ENCODE data around the gene PRR18.

Gene PRR18

DNA sequence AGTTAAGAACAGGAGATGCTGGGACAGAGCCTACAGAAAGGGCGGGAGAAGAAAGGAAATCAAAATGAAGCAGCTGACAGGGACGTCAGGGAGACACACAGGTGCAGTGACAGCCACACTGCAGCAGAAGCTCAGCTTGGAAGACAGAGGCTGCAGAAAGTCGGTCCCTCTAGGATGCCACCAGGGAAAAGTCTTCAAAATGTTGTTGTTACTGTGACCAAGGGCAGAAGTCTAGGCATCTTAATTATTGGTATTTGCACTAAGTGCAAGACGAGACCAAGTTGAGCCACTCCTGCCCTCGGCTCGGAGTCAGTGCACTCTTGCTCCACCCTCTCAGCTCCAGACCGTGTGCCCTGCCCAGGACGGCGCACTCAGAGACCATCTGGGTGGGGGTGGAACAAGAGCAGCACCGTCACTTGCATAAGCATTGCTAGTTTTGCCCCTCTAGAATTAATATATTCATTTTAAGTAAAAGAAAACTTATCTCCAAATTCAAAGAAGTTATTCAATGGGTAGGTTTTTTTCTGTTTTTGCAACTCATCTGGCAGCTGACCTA, 2.6 kb downstream of the PRR18 start:
- DNase-seq, result peak in 1 of 2 donors; percentile 48

DNA sequence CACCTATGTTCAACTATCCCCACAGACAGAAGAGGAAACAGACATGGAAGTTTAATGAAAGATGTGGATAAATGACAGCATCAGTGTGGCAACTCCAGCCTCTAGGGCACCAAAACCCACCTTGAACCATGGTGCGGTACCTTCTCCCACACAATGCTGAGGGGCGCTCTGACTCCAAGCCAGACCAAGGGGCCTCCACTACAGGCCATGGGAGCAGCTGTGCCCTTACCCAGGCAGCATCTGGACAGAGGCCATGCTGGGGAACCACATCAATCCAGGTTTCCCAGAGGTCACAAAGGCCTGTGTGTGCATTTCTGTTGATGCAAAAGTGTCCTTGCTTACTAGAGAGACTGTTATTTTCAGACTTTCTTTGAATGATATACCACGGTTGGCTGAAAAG, 4.1 kb downstream of the PRR18 start:
- no peak for DNase-seq

DNA sequence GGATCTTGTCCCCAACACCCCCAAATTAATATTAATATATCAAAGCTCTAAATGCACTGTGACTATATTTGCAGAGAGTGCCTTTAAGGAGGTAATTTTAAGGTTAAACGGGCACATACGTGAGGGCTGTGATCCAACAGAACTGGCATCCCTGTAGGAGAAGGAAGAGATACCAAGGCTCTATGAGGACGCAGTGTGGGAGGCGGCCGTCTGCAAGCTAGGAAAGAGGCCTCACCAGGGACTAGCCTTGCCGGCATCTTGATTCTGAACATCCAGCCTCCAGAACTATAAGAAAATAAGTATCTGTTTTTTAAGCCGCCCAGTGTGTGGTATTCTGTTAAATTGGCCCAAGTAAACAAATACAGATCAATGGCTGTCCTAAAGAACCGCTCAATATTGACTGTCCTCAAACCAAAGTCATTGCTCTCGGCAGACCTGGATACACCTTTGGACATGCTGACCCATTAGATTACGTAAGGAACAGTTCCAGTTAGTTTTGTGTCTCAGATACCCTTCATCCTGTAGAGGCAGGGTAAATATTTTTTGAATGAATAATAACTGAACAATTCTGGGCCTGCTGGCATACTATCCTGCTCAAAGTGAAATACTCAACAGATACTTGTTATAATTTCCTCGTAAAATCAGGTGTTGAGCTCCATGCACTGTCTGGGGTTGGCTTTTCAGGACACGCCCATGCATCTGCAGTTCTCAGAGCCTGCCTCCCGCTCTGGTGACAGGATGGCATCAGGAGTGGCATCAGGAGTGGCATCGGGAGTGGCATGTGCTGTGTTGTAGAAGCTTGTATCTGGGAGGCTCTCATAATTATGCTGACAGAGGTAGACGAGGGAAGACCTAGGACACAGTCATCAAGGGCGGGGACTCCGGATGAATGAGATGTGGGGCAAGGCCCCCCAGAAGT, 6.3 kb downstream of the PRR18 start:
- DNase-seq, result no peak

DNA sequence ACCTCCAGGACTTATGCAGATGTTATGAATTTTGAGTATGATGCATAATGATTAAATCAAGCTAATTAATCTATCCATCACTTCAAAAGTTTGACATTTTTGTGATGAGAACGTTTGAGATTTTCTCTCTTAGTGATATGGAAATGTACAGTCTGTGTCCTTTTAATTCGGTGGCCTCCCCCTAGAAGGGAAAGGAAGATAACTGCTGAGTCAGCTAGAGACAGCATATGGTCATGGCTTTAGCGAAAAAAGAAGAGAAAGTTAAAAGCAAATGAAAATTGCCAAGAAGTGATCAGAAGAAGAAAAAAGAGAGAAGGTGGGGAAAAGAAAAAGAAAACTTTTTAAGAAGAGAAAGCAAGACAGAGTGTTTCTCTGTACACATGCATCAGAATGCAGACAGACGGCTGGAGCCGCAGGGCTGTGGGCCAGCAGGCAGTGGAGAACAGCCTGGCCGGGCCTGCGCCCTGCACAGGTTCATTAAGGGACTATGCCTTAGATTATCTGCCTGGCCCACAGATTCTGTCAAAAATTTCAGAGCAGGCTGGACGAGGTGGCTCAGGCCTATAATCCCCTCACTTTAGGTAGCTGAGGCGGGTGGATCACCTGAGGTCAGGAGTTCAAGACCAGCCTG, 7.7 kb downstream of the PRR18 start:
- DNase-seq, result no peak

DNA sequence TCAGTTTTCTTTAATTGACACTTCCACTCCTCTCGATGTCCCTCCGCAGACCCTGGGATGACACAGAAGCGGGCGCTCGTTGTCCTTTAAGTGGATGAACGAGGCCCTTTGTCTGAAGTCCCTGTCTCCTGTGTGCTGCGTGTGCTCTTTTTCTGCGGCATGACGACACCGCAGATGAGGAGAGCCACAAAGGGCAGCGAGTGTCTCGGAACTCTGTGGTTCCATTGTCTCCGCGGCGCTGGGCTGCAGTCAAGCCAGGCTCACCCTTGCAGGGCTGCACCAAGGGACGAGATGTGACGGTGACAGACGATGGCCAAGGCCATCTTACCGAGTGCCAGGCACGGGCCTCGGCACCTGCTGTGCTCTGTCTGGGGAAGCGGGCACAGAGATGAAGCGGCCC, 10.6 kb downstream of the PRR18 start:
- peak; percentile 89 for DNase-seq

DNA sequence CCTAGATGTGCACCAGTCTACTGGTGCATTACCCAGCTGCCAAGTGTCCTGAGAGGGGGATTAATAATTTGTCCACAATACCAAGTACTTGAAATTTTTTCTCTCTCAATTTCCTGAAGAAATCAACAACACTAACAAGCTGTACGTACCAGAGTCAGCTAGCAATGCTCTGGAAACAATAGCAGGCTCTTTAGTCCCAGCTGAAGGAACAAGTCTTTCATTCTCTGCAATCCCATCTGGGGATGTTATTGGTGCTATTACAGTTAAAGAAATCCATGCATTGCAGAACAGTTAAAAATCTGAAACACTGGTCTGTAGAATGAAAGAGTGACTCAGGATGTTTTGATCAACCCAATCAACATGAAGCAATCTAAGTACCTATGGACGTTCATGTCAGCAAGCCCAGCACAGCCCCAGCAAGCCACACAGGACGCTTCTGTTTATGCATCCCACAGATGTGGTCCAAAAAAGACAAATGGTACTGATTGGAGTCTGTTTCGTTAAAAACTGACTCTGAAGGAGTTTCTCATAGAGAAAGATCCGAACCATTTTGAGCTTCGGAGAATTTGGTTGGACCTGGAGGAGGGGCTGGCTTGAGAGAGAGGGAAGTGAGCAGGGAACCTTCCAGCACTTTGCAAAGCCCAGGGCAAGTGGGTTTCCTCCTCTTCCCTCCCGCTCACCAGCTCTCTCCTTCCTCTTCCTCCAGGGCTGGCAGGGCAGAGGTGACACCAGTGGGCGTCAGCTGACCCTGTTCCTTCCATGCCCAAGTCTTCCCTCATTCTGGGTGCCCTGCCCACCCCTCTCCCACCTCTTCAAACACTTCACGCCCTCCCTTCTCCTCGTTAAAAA, 11.9 kb downstream of the PRR18 start:
- peak; percentile 39 to 44 for DNase-seq

DNA sequence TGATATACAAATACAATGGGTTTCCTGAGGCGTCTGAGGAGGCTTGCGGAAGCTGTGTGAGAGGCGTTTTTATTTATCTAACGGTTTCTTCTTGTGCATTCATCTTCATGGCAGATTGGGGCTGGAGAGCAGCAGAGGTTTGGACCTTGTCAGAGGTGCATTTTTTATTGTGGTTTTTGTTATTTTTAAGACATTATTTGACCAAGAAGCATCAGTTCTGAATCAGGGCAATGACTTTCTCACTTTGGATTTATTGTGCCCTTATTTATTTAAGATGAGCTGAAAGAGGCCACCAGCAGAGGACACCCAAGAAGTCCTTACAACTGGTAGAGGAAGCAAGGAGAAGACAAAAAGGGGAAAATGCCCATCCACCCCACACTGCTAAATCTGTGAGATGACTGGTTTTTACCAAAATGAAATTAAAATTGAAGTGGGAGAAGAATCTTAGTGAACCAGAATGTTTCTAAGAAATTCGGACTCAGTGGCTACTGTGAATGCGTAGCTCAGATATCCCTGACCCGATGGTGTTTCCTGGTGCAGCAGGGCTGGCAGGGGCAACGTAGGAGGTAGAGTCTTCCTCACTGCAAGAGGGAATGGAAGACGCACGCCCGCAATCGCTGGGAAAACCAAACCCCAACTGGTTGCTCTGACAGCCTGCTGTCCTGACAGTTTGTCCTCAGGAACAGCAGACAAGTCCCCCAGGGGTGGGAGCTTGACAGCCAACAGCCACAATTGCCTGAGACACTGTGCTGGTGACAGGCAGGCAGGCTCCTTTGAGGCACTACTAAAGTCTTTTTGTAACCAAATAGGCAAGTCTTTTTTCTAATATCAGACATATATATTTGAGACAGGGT, 14.2 kb downstream of the PRR18 start:
- peak in 1 of 2 donors; percentile 24 for DNase-seq

DNA sequence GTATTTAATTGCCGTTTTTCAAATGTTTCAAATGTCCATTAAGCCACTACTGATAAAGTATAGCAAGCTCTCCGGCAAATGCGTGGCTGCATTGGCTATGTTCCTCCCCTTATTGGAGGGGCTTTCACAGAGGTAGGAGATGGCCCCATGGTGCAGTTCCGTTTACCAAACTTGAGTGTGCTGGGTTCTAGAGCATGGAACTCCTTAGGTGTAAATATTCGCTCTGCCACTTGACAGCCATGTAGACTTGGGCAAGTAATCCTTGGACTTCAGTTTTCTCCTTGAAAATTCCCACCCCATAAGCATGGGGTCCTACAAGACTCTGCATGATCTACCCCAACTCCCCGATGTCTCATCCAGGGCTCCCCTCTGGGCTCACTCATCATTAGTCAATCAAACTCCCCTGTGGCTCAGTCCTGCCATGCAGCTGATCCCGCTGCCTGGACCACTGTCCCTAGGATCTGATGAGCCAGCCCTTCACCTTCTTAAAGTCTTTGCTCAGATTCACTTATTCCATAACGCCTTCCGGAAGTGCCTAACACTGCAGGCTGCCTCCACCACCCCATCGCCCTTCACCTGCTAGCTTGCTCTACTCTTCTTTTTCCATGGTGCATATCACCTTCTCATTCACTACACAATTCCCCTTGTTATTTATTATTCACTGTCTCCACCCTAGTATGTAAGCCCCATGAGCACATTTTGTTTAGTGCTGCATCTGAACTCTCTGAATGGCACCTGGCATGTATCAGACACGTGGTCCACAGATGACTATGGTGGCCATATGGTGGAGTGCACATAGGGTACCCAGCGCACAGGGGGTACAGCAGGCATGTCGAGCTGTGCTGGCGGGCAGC, 18.8 kb downstream of the PRR18 start:
- DNase-seq, result no peak

DNA sequence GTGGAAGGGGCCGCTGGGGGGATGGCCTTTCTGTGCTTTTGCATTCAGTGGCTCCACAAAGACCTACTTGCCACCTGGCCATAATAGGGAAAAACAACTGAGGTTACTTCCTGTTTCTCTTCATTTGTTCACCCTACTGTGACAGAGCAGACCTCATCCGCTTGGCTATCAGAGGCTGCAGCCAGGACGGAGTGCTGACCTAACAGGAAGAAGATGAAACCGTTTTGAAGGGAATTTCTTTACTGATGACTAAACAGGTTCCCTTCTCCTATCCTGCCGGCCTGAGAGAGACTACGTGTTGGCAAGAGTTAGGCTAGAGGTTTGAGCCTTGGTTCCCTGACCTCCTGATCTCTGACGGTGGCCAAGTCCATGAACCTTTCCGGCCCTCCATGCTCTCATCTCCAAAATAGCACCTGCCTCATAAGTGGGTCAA, 21.3 kb downstream of the PRR18 start:
- no peak for DNase-seq

DNA sequence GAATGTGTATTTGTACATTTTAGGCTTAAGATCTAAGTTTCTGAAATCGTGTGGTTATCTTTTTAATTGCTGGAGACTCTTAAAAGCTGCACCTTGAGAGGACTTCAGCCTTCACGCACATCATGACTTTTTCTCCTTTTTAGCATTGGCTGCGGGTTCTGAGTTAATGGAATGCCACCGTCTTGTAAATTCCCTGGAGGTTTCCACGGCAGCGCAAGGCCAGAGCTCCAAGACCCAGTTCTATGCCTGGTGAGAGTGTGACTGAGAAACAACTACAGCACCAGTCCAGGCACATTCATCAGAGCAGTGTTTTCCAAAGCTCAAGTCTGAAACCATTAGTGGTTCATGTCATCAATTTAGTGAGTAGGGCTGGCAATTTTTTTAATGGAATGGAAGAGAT, 23.0 kb downstream of the PRR18 start:
- no peak for DNase-seq

DNA sequence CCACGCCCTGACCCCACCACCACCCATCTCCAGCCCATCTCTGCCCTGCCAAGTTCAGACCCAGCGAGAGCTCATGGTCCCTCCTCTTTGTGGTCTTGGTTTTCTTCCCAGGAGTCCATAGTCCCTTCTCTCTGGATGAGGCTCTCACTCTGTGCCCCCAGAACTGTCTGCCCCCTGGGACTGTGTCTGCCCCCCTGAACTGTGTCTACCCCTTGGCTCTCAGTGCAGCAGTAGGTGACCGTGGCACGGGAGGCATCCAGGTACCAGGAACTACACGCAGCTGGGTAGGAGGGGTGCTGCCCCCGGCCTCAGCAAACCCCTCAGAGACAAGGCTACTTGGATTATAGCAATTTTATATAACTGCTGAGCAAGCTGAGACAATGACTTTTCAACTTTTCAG, 23.6 kb downstream of the PRR18 start:
- DNase-seq, result no peak

DNA sequence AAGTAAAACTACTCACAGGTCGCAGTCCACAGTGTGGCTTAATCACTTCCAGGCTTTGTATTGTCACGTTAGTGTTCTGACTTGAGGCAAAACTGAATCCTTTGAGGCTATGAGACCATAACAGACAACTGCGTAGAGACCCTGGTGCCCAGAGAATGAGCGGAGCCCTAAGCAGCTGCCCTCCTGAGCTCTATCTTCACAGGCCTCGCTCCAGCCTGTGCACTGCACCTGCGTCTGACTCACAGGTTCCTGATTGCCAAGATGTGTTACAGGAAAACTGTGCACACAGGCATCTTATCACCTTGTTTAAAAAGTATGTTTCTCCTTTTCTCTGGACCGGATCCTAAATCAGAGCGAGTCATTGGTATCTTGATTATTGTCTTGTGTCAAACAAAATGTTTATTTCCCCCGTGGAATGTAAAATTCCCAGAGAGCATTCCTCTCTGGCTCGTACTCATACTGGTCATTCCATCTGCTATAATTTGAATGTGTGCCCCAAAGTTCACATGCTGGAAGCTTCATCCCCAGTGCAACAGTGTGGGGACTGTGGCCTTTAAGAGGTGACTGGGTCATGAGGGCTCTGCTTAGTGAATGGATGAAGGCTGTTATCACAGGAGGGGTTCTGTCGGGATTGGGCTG, 25.7 kb downstream of the PRR18 start:
- DNase-seq, result no peak

DNA sequence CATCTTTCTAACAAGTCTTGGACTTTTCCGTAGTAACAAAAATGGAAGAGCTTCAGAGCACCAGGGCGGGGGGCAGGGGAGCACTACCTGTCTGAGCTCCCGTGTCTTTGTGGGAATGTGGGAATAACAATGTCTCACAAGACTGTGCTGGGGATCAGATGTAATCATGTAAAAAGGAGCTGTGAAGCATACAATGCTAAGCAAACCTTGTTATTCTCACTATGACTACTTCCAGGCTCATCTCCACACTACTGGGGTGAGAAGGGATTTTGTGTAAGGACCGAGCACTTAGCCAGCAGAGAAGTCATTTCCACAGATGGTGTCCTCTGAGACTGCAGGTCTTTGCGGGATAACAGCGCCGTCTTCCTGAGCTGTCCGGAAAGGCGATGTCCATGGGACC, 27.1 kb downstream of the PRR18 start:
- DNase-seq, result no peak

DNA sequence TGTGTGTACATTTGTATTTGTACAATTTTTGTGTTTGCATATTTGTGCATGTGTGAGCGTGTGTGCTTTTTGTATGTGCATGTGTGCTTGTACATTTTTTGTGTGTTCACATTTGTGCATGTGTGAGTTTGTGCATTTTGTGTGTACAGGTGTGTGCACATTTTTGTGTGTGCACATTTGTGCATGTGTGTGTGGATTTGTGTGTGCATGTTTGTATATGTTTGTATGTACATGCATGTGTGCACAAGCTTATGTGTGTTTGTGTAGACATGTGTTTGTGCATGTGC, 28.9 kb downstream of the PRR18 start:
- DNase-seq, result no peak

DNA sequence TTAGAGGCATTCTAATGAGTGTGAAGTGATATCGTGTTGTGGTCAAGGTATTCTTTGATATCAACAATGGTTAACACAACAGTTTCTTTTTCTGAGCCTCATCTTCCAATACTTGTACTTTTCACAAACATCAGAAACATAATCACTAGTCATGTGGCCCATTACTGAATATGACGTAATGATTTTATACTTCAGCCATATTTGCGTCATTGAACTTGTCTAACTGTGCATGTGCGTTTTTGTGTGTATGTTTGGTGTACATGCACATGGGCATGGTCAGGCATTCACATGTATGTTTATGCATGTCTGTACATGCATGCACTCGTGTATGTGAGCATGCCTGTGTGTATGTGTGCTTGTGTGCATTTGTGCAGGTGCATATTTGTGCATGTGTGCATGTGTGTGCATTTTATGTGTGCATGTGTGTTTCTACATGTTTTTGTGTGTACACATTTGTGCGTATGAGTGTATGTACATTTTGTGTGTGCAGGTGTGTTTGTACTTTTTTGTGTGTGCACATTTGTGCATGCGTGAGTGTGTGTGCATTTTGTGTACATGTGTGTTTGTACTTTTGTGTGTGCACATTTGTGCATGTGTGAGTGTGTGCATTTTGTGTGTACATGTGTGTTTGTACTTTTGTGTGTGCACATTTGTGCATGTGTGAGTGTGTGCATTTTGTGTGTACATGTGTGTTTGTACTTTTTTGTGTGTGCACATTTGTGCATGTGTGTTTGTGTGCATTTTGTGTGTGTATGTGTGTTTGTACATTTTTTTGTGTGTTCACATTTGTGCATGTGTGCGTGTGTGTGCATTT, 29.4 kb downstream of the PRR18 start:
- DNase-seq, result no peak

DNA sequence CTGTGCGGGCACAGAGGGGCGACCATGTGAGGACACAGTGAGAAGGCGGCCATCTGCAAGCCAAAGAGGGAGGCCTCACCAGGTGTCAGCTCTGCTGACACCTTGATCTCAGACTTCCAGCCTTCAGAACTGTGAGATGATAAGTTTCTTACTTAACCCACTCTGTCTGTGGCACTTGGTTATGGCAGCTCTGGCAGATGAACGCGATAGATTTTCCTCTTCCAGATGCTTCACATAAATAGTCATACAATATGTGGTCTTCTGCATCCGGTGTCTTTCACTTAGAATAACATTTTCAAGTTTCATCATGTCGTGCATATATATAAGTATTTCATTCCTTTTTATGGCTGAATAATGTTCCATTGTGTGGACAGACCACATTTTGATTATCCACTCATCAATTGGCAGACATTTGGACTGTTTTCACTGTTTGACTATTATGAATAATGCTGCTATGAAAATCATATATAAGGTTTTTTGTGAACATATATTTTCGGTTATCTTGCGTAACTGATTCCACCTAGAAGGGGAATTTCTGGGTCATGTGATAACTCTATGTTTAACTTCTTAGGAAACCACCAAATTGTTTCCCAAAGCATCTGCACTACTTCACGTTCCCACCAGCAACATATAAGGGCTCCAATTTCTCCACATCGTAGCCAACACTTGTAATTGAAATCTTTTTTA, 30.2 kb downstream of the PRR18 start:
- DNase-seq, result no peak

DNA sequence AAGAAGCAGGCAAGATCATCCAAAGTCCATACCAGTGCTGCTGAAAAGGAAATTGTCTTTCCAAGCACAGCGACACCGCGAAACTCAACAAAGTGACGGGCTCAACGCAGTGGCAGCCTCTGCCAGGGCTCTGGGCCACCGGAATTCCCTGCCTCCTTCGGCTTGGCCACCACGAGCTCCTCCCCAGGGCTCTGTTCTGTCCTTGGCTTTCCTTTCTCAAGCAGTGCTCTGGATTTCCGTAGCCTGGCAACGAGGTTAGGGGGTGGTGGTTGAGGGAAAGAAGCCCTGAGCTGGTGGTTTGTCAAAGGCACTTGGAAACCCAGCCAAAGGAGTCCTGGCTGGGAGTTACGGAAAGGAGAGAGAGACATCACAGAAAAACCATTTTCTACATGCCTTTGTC, 31.2 kb downstream of the PRR18 start:
- peak; percentile 60 to 68 for DNase-seq

DNA sequence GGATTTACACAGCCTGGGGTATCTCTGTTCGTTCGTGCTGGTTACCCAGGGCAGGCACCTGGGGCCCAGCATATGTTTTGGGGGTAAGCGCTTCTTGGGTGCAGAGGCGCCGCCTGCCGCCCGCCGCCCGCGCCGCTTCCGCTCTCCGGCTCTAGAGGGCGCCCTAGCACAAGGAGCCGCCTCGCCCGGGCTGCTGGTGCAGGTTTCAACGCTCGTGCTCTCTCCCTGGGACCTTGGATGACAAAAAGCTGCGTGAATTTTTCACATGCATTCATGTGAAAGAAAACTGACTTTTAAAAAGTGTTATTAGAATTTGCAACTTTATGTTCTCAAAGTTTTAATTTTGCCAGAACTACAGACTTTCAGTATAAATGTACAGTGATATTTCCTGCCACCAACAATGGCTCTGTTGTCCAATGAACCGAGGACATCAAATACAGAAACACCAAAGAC, 32.5 kb downstream of the PRR18 start:
- DNase-seq, result peak; percentile 57 to 78

DNA sequence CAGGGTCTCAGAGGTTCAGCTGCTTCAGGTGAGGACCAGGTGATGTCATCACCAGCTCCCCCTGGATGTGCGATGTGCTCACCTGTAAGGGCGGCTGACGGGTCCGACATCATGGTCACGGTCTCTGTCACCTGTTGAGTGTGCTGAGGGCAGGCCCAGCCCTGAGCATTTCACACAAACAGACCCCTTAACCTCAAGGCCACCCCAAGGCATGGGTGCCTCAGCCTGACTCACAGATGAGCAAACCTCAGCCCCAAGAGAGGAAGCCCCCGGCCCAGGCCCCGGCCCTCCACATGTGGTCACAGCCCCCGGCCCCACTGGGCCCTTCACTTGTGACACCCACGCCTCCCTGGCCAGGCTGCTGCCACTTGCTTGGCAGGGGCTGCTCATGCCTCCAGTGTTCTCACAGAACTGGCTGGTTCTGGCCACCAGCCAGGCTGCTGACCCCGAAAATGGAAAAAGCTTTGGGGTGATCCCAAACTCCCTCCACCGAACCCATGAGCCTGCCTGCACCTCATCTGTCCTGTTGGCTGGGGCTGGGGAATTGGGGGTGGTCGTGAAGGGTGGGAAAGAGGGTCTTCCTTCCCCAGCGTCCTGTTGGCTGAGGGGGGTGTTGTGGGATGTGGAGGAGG, 33.3 kb downstream of the PRR18 start:
- DNase-seq, result no peak
